ENCODE results near the gene PCARE. TPM values are rescaled to one million over a fixed set of nuclear protein-coding genes. Genes with fewer than 3 reads are reported as not detected.
"Not testable (repeated sequence)": the region's sequence is repeated elsewhere in the genome, so short reads cannot be mapped to it uniquely, and the experiment has no call there.

The PCARE gene
- total RNA-seq, 4 donors from 2014 or later = not detected

DNA sequence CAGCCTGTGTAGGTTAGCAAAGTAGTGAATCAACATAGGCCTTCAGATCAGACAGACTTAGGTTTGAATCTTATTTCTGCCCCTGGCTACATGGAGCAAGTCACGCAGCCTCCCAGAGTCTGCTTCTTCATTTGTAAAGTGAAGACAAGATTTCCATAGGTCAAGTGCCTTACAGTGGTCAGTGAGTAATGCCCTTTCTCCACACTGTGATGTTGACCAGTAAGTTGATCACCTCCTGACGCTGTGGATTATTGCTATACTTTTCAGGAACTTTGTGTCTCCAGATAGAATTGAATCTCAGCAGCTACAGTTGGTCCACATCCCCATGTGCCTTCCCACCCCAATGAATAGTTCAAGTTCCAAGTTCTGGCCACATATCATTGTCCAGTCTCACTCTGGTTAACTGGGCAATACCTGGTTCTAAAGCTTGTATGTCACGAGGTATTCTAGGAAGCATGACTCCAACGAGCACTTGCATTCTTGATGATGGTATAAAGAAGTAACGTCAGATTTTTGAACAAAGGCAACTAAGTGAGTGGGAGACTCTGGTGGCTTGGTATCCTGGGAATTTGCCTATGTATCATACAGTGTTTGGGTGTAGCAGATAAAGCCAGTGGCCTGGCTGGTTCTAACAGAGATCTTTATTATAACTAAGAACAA lies 38.8 kb upstream of the PCARE start:
- H3K36me3 ChIP-seq = no peaks in the 10 kb centered on the region
- no peak overlapping the region for H3K27ac ChIP-seq
- no peaks in the 10 kb centered on the region for H3K4me1 ChIP-seq
- H3K27me3 ChIP-seq = no peaks in the 10 kb centered on the region
- intact Hi-C loops (cut with DNase I; ENCODE audit: low total_unique reads) = no loop called here
- H3K4me3 ChIP-seq = no peak overlapping the region
- no peak for TF ChIP-seq POLR2A (IDR thresholded peaks at IDR 0.05)
- no peak for TF ChIP-seq CTCF (IDR thresholded peaks at IDR 0.05)
- no peaks in the 10 kb centered on the region for H3K9me3 ChIP-seq
- no peak for DNase-seq

DNA sequence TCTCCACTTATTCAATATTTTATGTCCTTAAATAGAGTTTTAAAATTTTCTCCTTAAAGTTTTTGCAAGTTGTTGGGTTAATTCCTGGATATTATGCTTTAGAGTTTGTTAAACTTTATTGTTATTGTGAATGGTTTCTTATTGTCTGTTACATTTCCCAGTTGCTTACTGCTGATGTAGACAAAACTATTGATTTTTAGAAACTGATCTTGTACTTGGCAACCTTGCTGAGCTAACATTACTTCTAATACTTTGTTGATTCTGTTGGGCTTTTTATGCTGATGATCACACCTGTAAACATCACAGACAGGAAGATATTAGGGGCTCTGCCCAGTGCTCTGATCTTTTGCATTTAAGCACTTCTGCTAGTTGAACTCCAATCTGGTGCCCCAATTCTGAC lies 38.1 kb upstream of the PCARE start:
- no peak overlapping the region for H3K27ac ChIP-seq
- H3K4me1 ChIP-seq = no peaks in the 10 kb centered on the region
- intact Hi-C loops (cut with DNase I; ENCODE audit: low total_unique reads) = no loop called here
- no peaks in the 10 kb centered on the region for H3K9me3 ChIP-seq
- DNase-seq = no peak
- TF ChIP-seq POLR2A (IDR thresholded peaks at IDR 0.05) (no peak), CTCF (IDR thresholded peaks at IDR 0.05) (no peak)
- no peaks in the 10 kb centered on the region for H3K36me3 ChIP-seq
- H3K27me3 ChIP-seq = no peaks in the 10 kb centered on the region
- no peak overlapping the region for H3K4me3 ChIP-seq

- H3K4me1 ChIP-seq = no peaks in the 10 kb centered on the region
- intact Hi-C loops (cut with DNase I; ENCODE audit: low total_unique reads) = no loop called here
- no peak overlapping the region for H3K4me3 ChIP-seq
- H3K9me3 ChIP-seq = no peaks in the 10 kb centered on the region
- DNase-seq = no peak
- no peak for TF ChIP-seq POLR2A (IDR thresholded peaks at IDR 0.05)
- TF ChIP-seq CTCF (IDR thresholded peaks at IDR 0.05) = no peak
- H3K27ac ChIP-seq = no peak overlapping the region
- no peaks in the 10 kb centered on the region for H3K27me3 ChIP-seq
- H3K36me3 ChIP-seq = no peaks in the 10 kb centered on the region
Observed at GRCh38 chr2:29110916-29111535, 36.7 kb upstream of the PCARE start.

GRCh38 chr2:29109246-29109645 lies 34.9 kb upstream of the PCARE start:
- TF ChIP-seq CTCF (IDR thresholded peaks at IDR 0.05) = no peak
- no peak for TF ChIP-seq POLR2A (IDR thresholded peaks at IDR 0.05)
- Histone ChIP-seq H3K4me1 (no peaks in the 10 kb centered on the region), H3K27me3 (no peaks in the 10 kb centered on the region), H3K4me3 (no peak overlapping the region), H3K27ac (no peak overlapping the region), H3K9me3 (no peaks in the 10 kb centered on the region), H3K36me3 (no peaks in the 10 kb centered on the region)
- DNase-seq = no peak
- intact Hi-C loops (cut with DNase I; ENCODE audit: low total_unique reads) = no loop called here

- DNase-seq = no peak
- Histone ChIP-seq H3K27me3 (no peaks in the 10 kb centered on the region), H3K9me3 (no peaks in the 10 kb centered on the region), H3K4me3 (no peak overlapping the region), H3K27ac (no peak overlapping the region), H3K4me1 (no peaks in the 10 kb centered on the region), H3K36me3 (no peaks in the 10 kb centered on the region)
- intact Hi-C loops (cut with DNase I; ENCODE audit: low total_unique reads) = no loop called here
- TF ChIP-seq POLR2A (IDR thresholded peaks at IDR 0.05) = no peak
- TF ChIP-seq CTCF (IDR thresholded peaks at IDR 0.05) = no peak
Observed at GRCh38 chr2:29108225-29108624, 33.9 kb upstream of the PCARE start.

GRCh38 chr2:29107547-29107946 lies 33.2 kb upstream of the PCARE start:
- H3K4me3 ChIP-seq; H3K4me1 ChIP-seq; H3K27ac ChIP-seq; DNase-seq; H3K36me3 ChIP-seq; intact Hi-C loops (cut with DNase I; ENCODE audit: low total_unique reads); H3K9me3 ChIP-seq; H3K27me3 ChIP-seq: not testable (repeated sequence)
